ENCODE measurements around the gene ANXA1.

- TF ChIP-seq EZH2phosphoT487 (IDR thresholded peaks at IDR 0.05; ENCODE audit: insufficient read depth, low read depth): no peak
- no peak for TF ChIP-seq EZH2 (IDR thresholded peaks at IDR 0.05; ENCODE audit: insufficient read depth, poor library complexity, severe bottlenecking)
These were observed 17.7 kb upstream of the ANXA1 start for GRCh38 chr9:73133921-73134407.
